ENCODE measurements around the gene SLC39A8.

DNA sequence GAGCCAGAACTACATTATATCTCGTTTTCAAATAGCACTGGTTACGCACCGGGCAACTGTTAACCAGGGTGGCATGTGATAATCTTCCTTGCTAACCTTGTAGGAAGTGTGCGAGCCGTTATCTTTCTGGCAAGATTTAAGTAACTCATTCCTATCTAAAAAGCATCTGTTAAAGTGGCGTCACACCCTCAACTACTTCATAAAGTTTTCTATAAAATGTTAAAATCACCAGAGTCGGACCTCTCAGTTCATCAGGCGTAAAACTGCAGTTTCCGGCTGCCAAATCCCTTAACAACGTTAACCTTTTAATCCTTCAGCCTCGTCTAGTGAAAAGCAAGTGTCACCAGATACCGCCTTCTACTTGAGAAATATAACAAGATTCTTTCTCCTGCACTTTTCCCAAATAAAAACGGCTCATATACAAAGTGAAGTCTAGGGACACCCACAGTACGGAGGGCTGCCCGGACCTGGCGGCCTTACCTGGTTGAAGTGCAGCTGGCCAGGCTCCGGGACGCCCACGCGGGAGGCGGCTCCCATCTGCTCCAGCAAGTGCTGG lies 1.2 kb downstream of the SLC39A8 start:
- TF ChIP-seq POLR2A (conservative IDR thresholded peaks at IDR 0.05): no peak
- TF ChIP-seq, protein P1, sequence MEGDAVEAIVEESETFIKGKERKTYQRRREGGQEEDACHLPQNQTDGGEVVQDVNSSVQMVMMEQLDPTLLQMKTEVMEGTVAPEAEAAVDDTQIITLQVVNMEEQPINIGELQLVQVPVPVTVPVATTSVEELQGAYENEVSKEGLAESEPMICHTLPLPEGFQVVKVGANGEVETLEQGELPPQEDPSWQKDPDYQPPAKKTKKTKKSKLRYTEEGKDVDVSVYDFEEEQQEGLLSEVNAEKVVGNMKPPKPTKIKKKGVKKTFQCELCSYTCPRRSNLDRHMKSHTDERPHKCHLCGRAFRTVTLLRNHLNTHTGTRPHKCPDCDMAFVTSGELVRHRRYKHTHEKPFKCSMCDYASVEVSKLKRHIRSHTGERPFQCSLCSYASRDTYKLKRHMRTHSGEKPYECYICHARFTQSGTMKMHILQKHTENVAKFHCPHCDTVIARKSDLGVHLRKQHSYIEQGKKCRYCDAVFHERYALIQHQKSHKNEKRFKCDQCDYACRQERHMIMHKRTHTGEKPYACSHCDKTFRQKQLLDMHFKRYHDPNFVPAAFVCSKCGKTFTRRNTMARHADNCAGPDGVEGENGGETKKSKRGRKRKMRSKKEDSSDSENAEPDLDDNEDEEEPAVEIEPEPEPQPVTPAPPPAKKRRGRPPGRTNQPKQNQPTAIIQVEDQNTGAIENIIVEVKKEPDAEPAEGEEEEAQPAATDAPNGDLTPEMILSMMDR (IDR thresholded peaks at IDR 0.05 in 2 of 3, conservative IDR thresholded peaks at IDR 0.05 in 1 of 3; ENCODE audit: insufficient read depth in 2 of 3, low read depth in 1 of 3, low read length in 3 of 3): no peak
- TF ChIP-seq, protein P2, sequence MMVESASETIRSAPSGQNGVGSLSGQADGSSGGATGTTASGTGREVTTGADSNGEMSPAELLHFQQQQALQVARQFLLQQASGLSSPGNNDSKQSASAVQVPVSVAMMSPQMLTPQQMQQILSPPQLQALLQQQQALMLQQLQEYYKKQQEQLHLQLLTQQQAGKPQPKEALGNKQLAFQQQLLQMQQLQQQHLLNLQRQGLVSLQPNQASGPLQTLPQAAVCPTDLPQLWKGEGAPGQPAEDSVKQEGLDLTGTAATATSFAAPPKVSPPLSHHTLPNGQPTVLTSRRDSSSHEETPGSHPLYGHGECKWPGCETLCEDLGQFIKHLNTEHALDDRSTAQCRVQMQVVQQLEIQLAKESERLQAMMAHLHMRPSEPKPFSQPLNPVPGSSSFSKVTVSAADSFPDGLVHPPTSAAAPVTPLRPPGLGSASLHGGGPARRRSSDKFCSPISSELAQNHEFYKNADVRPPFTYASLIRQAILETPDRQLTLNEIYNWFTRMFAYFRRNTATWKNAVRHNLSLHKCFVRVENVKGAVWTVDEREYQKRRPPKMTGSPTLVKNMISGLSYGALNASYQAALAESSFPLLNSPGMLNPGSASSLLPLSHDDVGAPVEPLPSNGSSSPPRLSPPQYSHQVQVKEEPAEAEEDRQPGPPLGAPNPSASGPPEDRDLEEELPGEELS (CRISPR knock-in tag; IDR thresholded peaks at IDR 0.05; ENCODE audit: borderline replicate concordance): no peak
